ENCODE measurements around the gene TOM1L2.
"Not testable (repeated sequence)": the region's sequence is repeated elsewhere in the genome, so short reads cannot be mapped to it uniquely, and the experiment has no call there.

DNA sequence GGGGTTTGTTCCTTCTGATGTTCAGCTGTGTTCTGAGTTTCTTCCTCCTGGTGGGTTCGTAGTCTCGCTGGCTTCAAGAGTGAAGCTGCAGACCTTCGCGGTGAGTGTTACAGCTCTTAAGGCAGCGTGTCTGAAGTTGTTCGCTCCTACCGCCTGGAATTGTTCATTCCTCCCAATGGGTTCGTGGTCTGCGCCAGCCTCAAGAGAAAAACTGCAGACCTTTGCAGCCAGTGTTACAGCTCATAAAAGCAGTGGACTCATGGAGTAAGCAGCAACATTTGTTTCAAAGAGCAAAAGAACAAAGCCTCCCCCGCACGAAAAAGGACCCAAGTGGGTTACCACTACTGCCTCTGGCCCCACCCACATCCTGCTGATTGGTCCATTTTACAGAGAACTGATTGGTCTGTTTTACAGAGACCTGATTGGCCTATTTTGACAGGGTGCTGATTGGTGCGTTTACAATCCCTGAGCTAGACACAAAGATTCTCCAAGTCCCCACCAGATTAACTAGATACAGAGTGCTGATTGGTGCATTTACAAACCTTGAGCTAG lies 16.3 kb downstream of the TOM1L2 start:
- TF ChIP-seq, protein P1, sequence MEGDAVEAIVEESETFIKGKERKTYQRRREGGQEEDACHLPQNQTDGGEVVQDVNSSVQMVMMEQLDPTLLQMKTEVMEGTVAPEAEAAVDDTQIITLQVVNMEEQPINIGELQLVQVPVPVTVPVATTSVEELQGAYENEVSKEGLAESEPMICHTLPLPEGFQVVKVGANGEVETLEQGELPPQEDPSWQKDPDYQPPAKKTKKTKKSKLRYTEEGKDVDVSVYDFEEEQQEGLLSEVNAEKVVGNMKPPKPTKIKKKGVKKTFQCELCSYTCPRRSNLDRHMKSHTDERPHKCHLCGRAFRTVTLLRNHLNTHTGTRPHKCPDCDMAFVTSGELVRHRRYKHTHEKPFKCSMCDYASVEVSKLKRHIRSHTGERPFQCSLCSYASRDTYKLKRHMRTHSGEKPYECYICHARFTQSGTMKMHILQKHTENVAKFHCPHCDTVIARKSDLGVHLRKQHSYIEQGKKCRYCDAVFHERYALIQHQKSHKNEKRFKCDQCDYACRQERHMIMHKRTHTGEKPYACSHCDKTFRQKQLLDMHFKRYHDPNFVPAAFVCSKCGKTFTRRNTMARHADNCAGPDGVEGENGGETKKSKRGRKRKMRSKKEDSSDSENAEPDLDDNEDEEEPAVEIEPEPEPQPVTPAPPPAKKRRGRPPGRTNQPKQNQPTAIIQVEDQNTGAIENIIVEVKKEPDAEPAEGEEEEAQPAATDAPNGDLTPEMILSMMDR (IDR thresholded peaks at IDR 0.05; ENCODE audit: low read length) = not testable (repeated sequence)
- TF ChIP-seq EZH2 (optimal IDR thresholded peaks at IDR 0.05; ENCODE audit: low read depth, low read length); EZH2phosphoT487 (IDR thresholded peaks at IDR 0.05; ENCODE audit: low read length): not testable (repeated sequence)

All from MM.1S (cell line).